Peyer's patch (tissue), 4 donors: ENCODE results near the gene KCNIP3. TPM values are rescaled to one million over a fixed set of nuclear protein-coding genes. Genes with fewer than 3 reads are reported as not detected.

Experiments used
- DNase-seq, 3 donors: peaks; one replicate each; pipeline ENCODE4 v3.0.0-alpha.2; 2017 to 2019
- H3K27ac ChIP-seq, 4 donors: fragments of 200-600 bp; sonication (generic); one replicate each; pipeline ENCODE4 v1.5.1; 2016 to 2019
- H3K27me3 ChIP-seq, 2 donors: fragments of 200-600 bp; sonication (generic); one replicate each; pipeline ENCODE4 v1.5.1; 2019
- H3K36me3 ChIP-seq, 3 donors: fragments of 200-600 bp; sonication (generic); one replicate each; pipeline ENCODE4 v1.5.1; 2016 to 2019
- H3K4me1 ChIP-seq, 4 donors: fragments of 200-600 bp; sonication (generic); one replicate each; pipeline ENCODE4 v1.5.1; 2016 to 2019
- H3K4me3 ChIP-seq, 4 donors: fragments of 200-600 bp; sonication (generic); 1 replicate in 3 of 4; 2 replicates in 1 of 4; pipeline ENCODE4 v1.5.1; 2016 to 2019; ENCODE audit warnings: mild to moderate bottlenecking in 1 of 4
- H3K9me3 ChIP-seq, 4 donors: fragments of 200-600 bp; sonication (generic); one replicate each; pipeline ENCODE4 v1.5.1; 2016 to 2019; ENCODE audit warnings: mild to moderate bottlenecking in 1 of 4
- CTCF ChIP-seq, 6 experiments: fragments of 450-650 bp in 4 of 6; fragments of 200-600 bp in 2 of 6; sonication (generic) in 1 of 6; IDR thresholded peaks; one replicate each; pipeline ENCODE4 v1.5.1; 2017 to 2019; ENCODE audit warnings: antibody characterized with exemption in 6 of 6, mild to moderate bottlenecking in 3 of 6, moderate library complexity in 1 of 6
- POLR2A ChIP-seq, 2 donors: fragments of 450-650 bp; IDR thresholded peaks; one replicate each; pipeline ENCODE4 v1.5.1; 2017; ENCODE audit warnings: antibody characterized with exemption in 2 of 2, mild to moderate bottlenecking in 2 of 2, moderate library complexity in 2 of 2
- total RNA-seq, 4 donors: library from RNA; depleted of rRNA; stranded (reverse); fragments of >200 nt; gene quantifications; one replicate each; pipeline ENCODE4 v1.1.0, GENCODE V29; 2016

The KCNIP3 gene
- 10 to 100 TPM in 1 of 4 donors, 1 to 10 TPM in 3; 4.9 to 11.4 (median 7.2) TPM for total RNA-seq

DNA sequence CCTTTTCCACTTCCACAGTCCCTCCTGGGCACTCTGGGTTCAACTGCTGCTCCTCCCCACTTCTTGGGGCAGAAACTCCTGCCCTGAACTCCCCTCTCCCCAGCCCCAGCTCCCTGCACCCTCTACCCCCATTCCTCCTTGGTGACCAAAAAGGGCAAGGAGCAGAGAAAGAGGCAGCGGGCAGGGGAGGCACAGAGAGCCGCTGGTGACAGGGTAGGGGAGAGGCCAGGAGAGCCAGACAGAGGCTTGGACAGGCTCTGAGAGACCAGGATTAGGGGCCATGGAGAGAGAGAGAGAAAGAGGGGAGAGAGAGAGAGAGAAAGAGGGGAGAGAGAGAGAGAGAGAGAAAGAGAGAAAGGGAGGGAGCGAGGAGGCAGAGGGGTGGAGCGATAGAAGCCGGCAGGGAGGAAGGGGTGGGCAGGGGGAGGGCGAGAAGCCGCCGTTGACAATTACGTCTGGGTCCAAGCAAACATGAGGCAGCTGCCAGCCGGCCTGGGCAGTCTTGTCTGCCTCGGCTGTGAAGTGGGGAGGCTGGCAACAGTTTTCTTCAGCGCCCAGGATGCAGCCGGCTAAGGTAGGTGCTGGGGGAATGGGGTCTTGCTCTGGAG, at the start of gene KCNIP3:
KCNIP3 (plus strand) TSS at position 468 of the 608 bp plus-strand sequence; CDS start at position 560, 92 bp downstream.
- H3K27ac ChIP-seq, result no peak within 1 kb of the TSS
- peaks cover 0 to 5% (median 0%) of the 10 kb centered on the region in 4 donors for H3K9me3 ChIP-seq
- TF ChIP-seq CTCF (IDR thresholded peaks at IDR 0.05), result no peak
- no peak for TF ChIP-seq POLR2A (IDR thresholded peaks at IDR 0.05)
- no peaks in the 10 kb centered on the region for H3K4me1 ChIP-seq
- H3K27me3 ChIP-seq, result no peaks in the 10 kb centered on the region
- no peaks in the 10 kb centered on the region for H3K36me3 ChIP-seq
- DNase-seq, result no peak
- peak within 1 kb of the TSS in 3 of 4 donors; percentile 14 to 28 (median 20) for H3K4me3 ChIP-seq

GRCh38 chr2:95258271-95258670, 38.9 kb upstream of the KCNIP3 start:
- no peak for DNase-seq
- peaks cover 0 to 13% (median 0%) of the 10 kb centered on the region in 4 donors for H3K9me3 ChIP-seq
- no peak overlapping the region for H3K4me3 ChIP-seq
- no peaks in the 10 kb centered on the region for H3K4me1 ChIP-seq
- no peak overlapping the region for H3K27ac ChIP-seq
- H3K27me3 ChIP-seq, result no peaks in the 10 kb centered on the region
- TF ChIP-seq CTCF (IDR thresholded peaks at IDR 0.05) (no peak), POLR2A (IDR thresholded peaks at IDR 0.05) (no peak)
- H3K36me3 ChIP-seq, result no peaks in the 10 kb centered on the region

- Histone ChIP-seq H3K4me3 (no peak overlapping the region), H3K36me3 (no peaks in the 10 kb centered on the region), H3K27me3 (no peaks in the 10 kb centered on the region), H3K4me1 (no peaks in the 10 kb centered on the region), H3K9me3 (peaks cover 0 to 13% (median 0%) of the 10 kb centered on the region in 4 donors), H3K27ac (no peak overlapping the region)
- DNase-seq, result no peak
- TF ChIP-seq CTCF (IDR thresholded peaks at IDR 0.05) (no peak), POLR2A (IDR thresholded peaks at IDR 0.05) (no peak)
These were observed 36.8 kb upstream of the KCNIP3 start for GRCh38 chr2:95260028-95261023.

- DNase-seq, result no peak
- Histone ChIP-seq H3K36me3 (no peaks in the 10 kb centered on the region), H3K4me1 (no peaks in the 10 kb centered on the region), H3K9me3 (peaks cover 0 to 13% (median 0%) of the 10 kb centered on the region in 4 donors), H3K27ac (no peak overlapping the region), H3K4me3 (no peak overlapping the region), H3K27me3 (no peaks in the 10 kb centered on the region)
- TF ChIP-seq CTCF (IDR thresholded peaks at IDR 0.05) (no peak), POLR2A (IDR thresholded peaks at IDR 0.05) (no peak)
These were observed 35.5 kb upstream of the KCNIP3 start for GRCh38 chr2:95261602-95262001.

DNA sequence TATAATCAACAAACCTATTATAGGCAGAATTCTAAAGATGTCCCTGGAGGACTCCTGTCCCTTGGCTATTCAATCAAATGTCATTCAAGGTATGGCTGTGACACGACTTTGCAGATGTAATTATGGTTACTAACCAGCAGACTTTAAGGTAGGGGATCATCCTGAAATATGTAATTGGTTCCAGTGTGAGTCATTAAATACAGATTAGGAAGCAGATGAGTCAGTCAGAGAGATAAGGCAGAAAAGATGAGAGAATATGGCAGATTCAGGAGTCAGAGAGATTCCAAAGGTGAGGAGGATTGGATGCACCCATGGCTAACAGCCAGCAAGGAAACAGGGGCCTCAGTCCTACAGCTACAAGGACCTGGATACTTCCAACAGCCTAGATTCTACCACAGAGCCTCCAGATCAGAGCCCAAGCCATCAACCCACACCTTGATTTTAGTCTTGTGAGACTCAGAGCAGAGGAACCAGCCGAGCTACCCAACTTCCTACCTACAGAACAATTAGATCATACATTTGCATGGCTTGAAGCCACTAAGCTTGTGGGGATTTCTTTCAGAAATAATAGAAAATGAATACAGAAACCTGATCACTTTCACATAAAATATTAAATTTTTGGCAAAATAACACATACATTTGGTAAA, 34.1 kb upstream of the KCNIP3 start:
- Histone ChIP-seq H3K4me1 (no peaks in the 10 kb centered on the region), H3K27me3 (no peaks in the 10 kb centered on the region), H3K4me3 (no peak overlapping the region), H3K27ac (no peak overlapping the region), H3K9me3 (peaks cover 0 to under 1% (median 0%) of the 10 kb centered on the region in 4 donors), H3K36me3 (no peaks in the 10 kb centered on the region)
- TF ChIP-seq POLR2A (IDR thresholded peaks at IDR 0.05), result no peak
- TF ChIP-seq CTCF (IDR thresholded peaks at IDR 0.05), result no peak
- no peak for DNase-seq
